ENCODE measurements around the gene SEMA3F. TPM values are rescaled to one million over a fixed set of nuclear protein-coding genes. Genes with fewer than 3 reads are reported as not detected.
A peak's percentile ranks its signal among the peaks of the same experiment; 100 is the strongest.

SEMA3F gene
- total RNA-seq, 1 donor from 2014 or later, result 4.0 TPM

- no peak for DNase-seq (ENCODE audit: low spot score)
Observed at GRCh38 chr3:50154476-50154839, 666 bp upstream of the SEMA3F start.

GRCh38 chr3:50155491-50155878, 361 bp downstream of the SEMA3F start:
- DNase-seq (ENCODE audit: low spot score) (no peak), ATAC-seq (no peak)

More at GRCh38 chr3:50154476-50154839, 666 bp upstream of the SEMA3F start:
- peak; percentile 54 for ATAC-seq

GRCh38 chr3:50155891-50156290, 767 bp downstream of the SEMA3F start:
- DNase-seq (ENCODE audit: low spot score), result no peak
- ATAC-seq, result no peak

- DNase-seq (ENCODE audit: low spot score), result no peak
- ATAC-seq, result no peak
Observed at GRCh38 chr3:50156549-50157493, 1.7 kb downstream of the SEMA3F start.

GRCh38 chr3:50157827-50158529, 2.9 kb downstream of the SEMA3F start:
- no peak for DNase-seq (ENCODE audit: low spot score)
- ATAC-seq, result no peak

GRCh38 chr3:50158530-50159146, 3.5 kb downstream of the SEMA3F start:
- DNase-seq (ENCODE audit: low spot score) (no peak), ATAC-seq (no peak)

- ATAC-seq, result peak; percentile 12
Observed at GRCh38 chr3:50160561-50160983, 5.4 kb downstream of the SEMA3F start.

GRCh38 chr3:50161320-50161719, 6.2 kb downstream of the SEMA3F start:
- no peak for ATAC-seq
- no peak for DNase-seq (ENCODE audit: low spot score)

More at GRCh38 chr3:50160561-50160983, 5.4 kb downstream of the SEMA3F start:
- no peak for DNase-seq (ENCODE audit: low spot score)

GRCh38 chr3:50162034-50162883, 7.1 kb downstream of the SEMA3F start:
- ATAC-seq, result no peak
- DNase-seq (ENCODE audit: low spot score), result no peak

GRCh38 chr3:50163572-50164455, 8.7 kb downstream of the SEMA3F start:
- DNase-seq (ENCODE audit: low spot score) (no peak), ATAC-seq (peak; percentile 47)

GRCh38 chr3:50164481-50164880, 9.4 kb downstream of the SEMA3F start:
- DNase-seq (ENCODE audit: low spot score) (no peak), ATAC-seq (no peak)

GRCh38 chr3:50164984-50165909, 10.1 kb downstream of the SEMA3F start:
- DNase-seq (ENCODE audit: low spot score) (no peak), ATAC-seq (peak; percentile 44)

GRCh38 chr3:50165910-50166538, 10.9 kb downstream of the SEMA3F start:
- ATAC-seq (peak; percentile 79), DNase-seq (ENCODE audit: low spot score) (peak; percentile 69)

- DNase-seq (ENCODE audit: low spot score), result no peak
- ATAC-seq, result no peak
Observed at GRCh38 chr3:50166620-50167019, 11.5 kb downstream of the SEMA3F start.

GRCh38 chr3:50167069-50167840, 12.1 kb downstream of the SEMA3F start:
- ATAC-seq, result no peak
- no peak for DNase-seq (ENCODE audit: low spot score)

GRCh38 chr3:50167841-50168209, 12.7 kb downstream of the SEMA3F start:
- DNase-seq (ENCODE audit: low spot score) (no peak), ATAC-seq (no peak)

GRCh38 chr3:50168388-50168787, 13.3 kb downstream of the SEMA3F start:
- ATAC-seq (no peak), DNase-seq (ENCODE audit: low spot score) (no peak)
